ENCODE data around the gene SLC35B3.
"Not testable (repeated sequence)": the region's sequence is repeated elsewhere in the genome, so short reads cannot be mapped to it uniquely, and the experiment has no call there.

The SLC35B3 gene

GRCh38 chr6:8435093-8435844 is at the start of gene SLC35B3:
SLC35B3 (minus strand) TSS chr6:8435545.
- peak; percentile 89 to 93 for DNase-seq

- no peak for DNase-seq
These were observed 48.3 kb upstream of the SLC35B3 start for GRCh38 chr6:8483650-8484049.

GRCh38 chr6:8481727-8482126 is 46.4 kb upstream of the SLC35B3 start:
- no peak for DNase-seq

GRCh38 chr6:8478418-8478817 is 43.1 kb upstream of the SLC35B3 start:
- DNase-seq: no peak

GRCh38 chr6:8476656-8477055 is 41.3 kb upstream of the SLC35B3 start:
- no peak for DNase-seq

GRCh38 chr6:8468552-8469356 is 33.4 kb upstream of the SLC35B3 start:
- DNase-seq: no peak

GRCh38 chr6:8462694-8463093 is 27.3 kb upstream of the SLC35B3 start:
- DNase-seq: no peak

GRCh38 chr6:8462169-8462568 is 26.8 kb upstream of the SLC35B3 start:
- DNase-seq: no peak

GRCh38 chr6:8446391-8446790 is 11.0 kb upstream of the SLC35B3 start:
- DNase-seq: no peak

- not testable (repeated sequence) for DNase-seq
These were observed 10.6 kb upstream of the SLC35B3 start for GRCh38 chr6:8445930-8446329.

GRCh38 chr6:8442150-8442549 is 6.8 kb upstream of the SLC35B3 start:
- DNase-seq: no peak

GRCh38 chr6:8441452-8441851 is 6.1 kb upstream of the SLC35B3 start:
- no peak for DNase-seq

GRCh38 chr6:8439601-8440268 is 4.4 kb upstream of the SLC35B3 start:
- no peak for DNase-seq

GRCh38 chr6:8437813-8438212 is 2.5 kb upstream of the SLC35B3 start:
- DNase-seq: no peak

GRCh38 chr6:8436966-8437365 is 1.6 kb upstream of the SLC35B3 start:
- no peak for DNase-seq

- no peak for DNase-seq
These were observed 462 bp upstream of the SLC35B3 start for GRCh38 chr6:8435845-8436168.

- no peak for DNase-seq
These were observed 635 bp downstream of the SLC35B3 start for GRCh38 chr6:8434727-8435092.

GRCh38 chr6:8432614-8433013 is 2.7 kb downstream of the SLC35B3 start:
- DNase-seq: no peak

- DNase-seq: no peak
These were observed 5.5 kb downstream of the SLC35B3 start for GRCh38 chr6:8429821-8430220.

- not testable (repeated sequence) for DNase-seq
These were observed 8.8 kb downstream of the SLC35B3 start for GRCh38 chr6:8426544-8426943.

- DNase-seq: no peak
These were observed 15.2 kb downstream of the SLC35B3 start for GRCh38 chr6:8420031-8420588.

- no peak for DNase-seq
These were observed 19.4 kb downstream of the SLC35B3 start for GRCh38 chr6:8415913-8416312.

- no peak for DNase-seq
These were observed 20.1 kb downstream of the SLC35B3 start for GRCh38 chr6:8415280-8415679.

GRCh38 chr6:8414844-8415243 is 20.5 kb downstream of the SLC35B3 start:
- no peak for DNase-seq

Measured in NCI-H187 (cell line).